SK-N-SH (cell line): Measurements from ENCODE around the gene STARD8. TPM values are rescaled to one million over a fixed set of nuclear protein-coding genes. Genes with fewer than 3 reads are reported as not detected.

Experiments used
- CTCF ChIA-PET: fragments of 300-600, 350-600 bp; formaldehyde crosslinking; extraction: SDS; loops from one replicate; lab custom pipeline; 2021; lab: Yijun Ruan, JAX
- POLR2A ChIA-PET: fragments of 350-600 bp; sonication (Branson Sonifier 250); formaldehyde crosslinking; extraction: SDS; loops from one replicate; lab custom pipeline; 2020; ENCODE audit warnings: antibody characterized with exemption, inconsistent platforms; lab: Yijun Ruan, JAX
- DNase-seq: peaks from one replicate; pipeline ENCODE4 v3.0.0; 2012
- H2AFZ ChIP-seq: fragments of 200-600 bp; sonication (generic); 2 replicates; pipeline ENCODE4 v1.8.1; 2016; ENCODE audit warnings: antibody characterized with exemption, mild to moderate bottlenecking, low read depth
- H3F3A ChIP-seq: fragments of 200-600 bp; sonication (generic); replicated peaks from 2 replicates; pipeline ENCODE3; 2016; ENCODE audit warnings: antibody characterized with exemption, mild to moderate bottlenecking; ENCODE audit not compliant: insufficient read depth
- H3K27ac ChIP-seq, 2 experiments: fragments of 200-500 bp in 1 of 2; fragments of 200-600 bp in 1 of 2; sonication (Bioruptor generic) in 1 of 2; sonication (generic), shearing (Covaris generic) in 1 of 2; 2 replicates each; pipeline versions ENCODE4 v1.5.1 to v1.6.1; 2014 to 2016; ENCODE audit warnings: low read depth in 2 of 2, inconsistent platforms in 1 of 2, low read length in 1 of 2, mild to moderate bottlenecking in 1 of 2, mixed read lengths in 1 of 2
- H3K27me3 ChIP-seq: fragments of 200-600 bp; sonication (generic), shearing (Covaris generic); 2 replicates; pipeline ENCODE4 v1.6.1; 2016; ENCODE audit warnings: mixed run types; ENCODE audit not compliant: insufficient read depth
- H3K36me3 ChIP-seq, 2 experiments: fragments of 200-500 bp in 1 of 2; fragments of 200-600 bp in 1 of 2; sonication (Bioruptor generic) in 1 of 2; sonication (generic) in 1 of 2; replicated peaks in 1 of 2; 2 replicates each; pipeline versions ENCODE3 to v1.5.1; 2014 to 2016; ENCODE audit warnings: low read length in 1 of 2, mild to moderate bottlenecking in 1 of 2; ENCODE audit not compliant: insufficient read depth in 2 of 2, control insufficient read depth in 1 of 2
- H3K4me1 ChIP-seq, 2 experiments: fragments of 200-500 bp in 1 of 2; fragments of 200-600 bp in 1 of 2; sonication (Bioruptor generic) in 1 of 2; sonication (generic), shearing (Covaris generic) in 1 of 2; 2 replicates each; pipeline versions ENCODE4 v1.5.1 to v1.6.1; 2014 to 2016; ENCODE audit warnings: low read depth in 1 of 2, low read length in 1 of 2, mixed run types in 1 of 2; ENCODE audit not compliant: insufficient read depth in 2 of 2, control insufficient read depth in 1 of 2
- H3K4me2 ChIP-seq: fragments of 200-600 bp; sonication (generic), shearing (Covaris generic); 2 replicates; pipeline ENCODE4 v1.6.1; 2017; ENCODE audit warnings: mixed run types
- H3K4me3 ChIP-seq, 2 experiments: fragments of 200-500 bp in 1 of 2; fragments of 200-600 bp in 1 of 2; sonication (Bioruptor generic) in 1 of 2; sonication (generic), shearing (Covaris generic) in 1 of 2; 2 replicates each; pipeline versions ENCODE4 v1.5.1 to v1.8.1; 2014 to 2016; ENCODE audit warnings: low read depth in 2 of 2, inconsistent platforms in 1 of 2, low read length in 1 of 2, mild to moderate bottlenecking in 1 of 2, mixed read lengths in 1 of 2, moderate library complexity in 1 of 2
- H3K79me2 ChIP-seq: fragments of 200-600 bp; sonication (generic); 2 replicates; pipeline ENCODE4 v1.8.1; 2017; ENCODE audit warnings: mild to moderate bottlenecking; ENCODE audit not compliant: insufficient read depth
- H3K9ac ChIP-seq: fragments of 200-600 bp; sonication (generic); 2 replicates; pipeline ENCODE4 v1.6.1; 2017; ENCODE audit warnings: mixed run types
- H3K9me2 ChIP-seq: fragments of 200-600 bp; sonication (generic); 2 replicates; pipeline ENCODE4 v1.6.1; 2017; ENCODE audit warnings: mixed run types
- H3K9me3 ChIP-seq: fragments of 200-600 bp; sonication (generic); 2 replicates; pipeline ENCODE4 v1.6.1; 2017; ENCODE audit warnings: mixed run types, mild to moderate bottlenecking, moderate library complexity
- H4K20me1 ChIP-seq: fragments of 200-600 bp; sonication (generic); 2 replicates; pipeline ENCODE4 v1.6.1; 2017; ENCODE audit warnings: mild to moderate bottlenecking, mixed run types; ENCODE audit not compliant: insufficient read depth
- FOXJ3 ChIP-seq: sonication (generic); formaldehyde crosslinking; IDR thresholded peaks from 2 replicates; pipeline ENCODE4 v1.5.1; 2020; ENCODE audit warnings: mild to moderate bottlenecking, missing genetic modification reagents
- FOXM1 ChIP-seq: IDR thresholded peaks from 2 replicates; pipeline ENCODE4 v1.4.0; 2012; ENCODE audit warnings: low read depth, mild to moderate bottlenecking
- JUND ChIP-seq: IDR thresholded peaks from 2 replicates; pipeline ENCODE4 v1.4.0; 2012
- MEF2A ChIP-seq: IDR thresholded peaks from 2 replicates; pipeline ENCODE4 v1.4.0; 2012; ENCODE audit warnings: low read depth, borderline replicate concordance
- NFIC ChIP-seq: IDR thresholded peaks from 2 replicates; pipeline ENCODE4 v1.4.0; 2012; ENCODE audit warnings: borderline replicate concordance
- POLR2AphosphoS5 ChIP-seq: IDR thresholded peaks from 2 replicates; pipeline ENCODE4 v1.6.1; 2012; ENCODE audit warnings: low read depth, low read length
- SIN3A ChIP-seq: IDR thresholded peaks from 2 replicates; pipeline ENCODE4 v1.6.1; 2012; ENCODE audit warnings: low read depth, mild to moderate bottlenecking, low read length, moderate library complexity, borderline replicate concordance
- TEAD4 ChIP-seq: IDR thresholded peaks from 2 replicates; pipeline ENCODE4 v1.4.0; 2012; ENCODE audit warnings: mild to moderate bottlenecking, borderline replicate concordance; ENCODE audit not compliant: insufficient read depth
- YY1 ChIP-seq: IDR thresholded peaks from 2 replicates; pipeline ENCODE4 v1.4.0; 2012; ENCODE audit warnings: low read depth, mild to moderate bottlenecking
- ZBTB33 ChIP-seq: IDR thresholded peaks from 2 replicates; pipeline ENCODE4 v1.4.0; 2012; ENCODE audit warnings: low read depth, borderline replicate concordance
- WGBS: methylation state at CpG from one replicate; pipeline ENCODE4 v1.1.6; 2017; ENCODE audit warnings: low lambda C conversion rate; 5-methylcytosine and 5-hydroxymethylcytosine counted together
- polyA plus RNA-seq, 3 experiments: library from polyadenylated mRNA; depleted of rRNA; stranded (reverse); fragments of >200 nt; gene quantifications; 2 replicates each; pipeline ENCODE4 v1.2.3, GENCODE V29; 2012
- TF ChIP-seq, protein P1 (sequence below): IDR thresholded peaks from 2 replicates; pipeline ENCODE4; 2012
- TF ChIP-seq, protein P2 (sequence below): IDR thresholded peaks from 2 replicates; pipeline ENCODE4 v1.4.0; 2012; ENCODE audit warnings: low read depth
- TF ChIP-seq, protein P3 (sequence below): fragments of 200-600 bp; sonication (generic); IDR thresholded peaks from 2 replicates; pipeline ENCODE4 v1.6.1; 2017; ENCODE audit warnings: antibody characterized with exemption, mild to moderate bottlenecking, moderate library complexity

STARD8 gene
- polyA plus RNA-seq, 1 of the 3 experiments (the other 2 are of a cell fraction) = 2.6 TPM

DNA sequence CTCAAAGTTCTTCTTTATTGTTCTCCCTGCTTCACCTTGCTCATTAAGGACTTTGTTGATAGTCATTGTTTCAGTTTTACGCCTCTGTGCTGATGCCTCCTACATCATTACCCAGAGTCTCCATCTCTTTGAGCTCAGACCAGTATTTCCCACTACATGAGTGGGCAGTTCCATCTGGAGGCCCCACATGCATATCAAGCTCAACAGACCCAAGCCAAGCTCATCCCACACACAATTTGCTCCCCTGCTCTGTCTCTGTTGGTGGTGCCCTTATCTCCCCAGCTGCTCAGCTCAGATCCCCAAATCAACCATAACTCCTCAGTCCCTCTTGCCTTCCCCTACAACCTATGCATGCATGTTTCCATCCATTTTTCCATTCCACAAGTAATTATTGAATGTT lies 96.3 kb downstream of the STARD8 start:
- DNase-seq = no peak
- Histone ChIP-seq H3K9ac (no peak overlapping the region), H3K4me2 (no peak overlapping the region), H3K9me3 (no peaks in the 10 kb centered on the region), H3K4me1 (no peaks in the 10 kb centered on the region), H3K4me3 (no peak overlapping the region), H2AFZ (no peak overlapping the region), H3K27me3 (peaks cover 6% of the 10 kb centered on the region; the same call in 1 of the 2 replicates)
- no peak for TF ChIP-seq MEF2A
- no peak for TF ChIP-seq TEAD4
- TF ChIP-seq, protein P1, sequence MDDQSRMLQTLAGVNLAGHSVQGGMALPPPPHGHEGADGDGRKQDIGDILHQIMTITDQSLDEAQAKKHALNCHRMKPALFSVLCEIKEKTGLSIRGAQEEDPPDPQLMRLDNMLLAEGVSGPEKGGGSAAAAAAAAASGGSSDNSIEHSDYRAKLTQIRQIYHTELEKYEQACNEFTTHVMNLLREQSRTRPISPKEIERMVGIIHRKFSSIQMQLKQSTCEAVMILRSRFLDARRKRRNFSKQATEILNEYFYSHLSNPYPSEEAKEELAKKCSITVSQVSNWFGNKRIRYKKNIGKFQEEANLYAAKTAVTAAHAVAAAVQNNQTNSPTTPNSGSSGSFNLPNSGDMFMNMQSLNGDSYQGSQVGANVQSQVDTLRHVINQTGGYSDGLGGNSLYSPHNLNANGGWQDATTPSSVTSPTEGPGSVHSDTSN = no peak
- TF ChIP-seq POLR2AphosphoS5 = no peak
- TF ChIP-seq, protein P2, sequence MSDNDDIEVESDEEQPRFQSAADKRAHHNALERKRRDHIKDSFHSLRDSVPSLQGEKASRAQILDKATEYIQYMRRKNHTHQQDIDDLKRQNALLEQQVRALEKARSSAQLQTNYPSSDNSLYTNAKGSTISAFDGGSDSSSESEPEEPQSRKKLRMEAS = no peak
- no peak for TF ChIP-seq ZBTB33
- TF ChIP-seq, protein P3, sequence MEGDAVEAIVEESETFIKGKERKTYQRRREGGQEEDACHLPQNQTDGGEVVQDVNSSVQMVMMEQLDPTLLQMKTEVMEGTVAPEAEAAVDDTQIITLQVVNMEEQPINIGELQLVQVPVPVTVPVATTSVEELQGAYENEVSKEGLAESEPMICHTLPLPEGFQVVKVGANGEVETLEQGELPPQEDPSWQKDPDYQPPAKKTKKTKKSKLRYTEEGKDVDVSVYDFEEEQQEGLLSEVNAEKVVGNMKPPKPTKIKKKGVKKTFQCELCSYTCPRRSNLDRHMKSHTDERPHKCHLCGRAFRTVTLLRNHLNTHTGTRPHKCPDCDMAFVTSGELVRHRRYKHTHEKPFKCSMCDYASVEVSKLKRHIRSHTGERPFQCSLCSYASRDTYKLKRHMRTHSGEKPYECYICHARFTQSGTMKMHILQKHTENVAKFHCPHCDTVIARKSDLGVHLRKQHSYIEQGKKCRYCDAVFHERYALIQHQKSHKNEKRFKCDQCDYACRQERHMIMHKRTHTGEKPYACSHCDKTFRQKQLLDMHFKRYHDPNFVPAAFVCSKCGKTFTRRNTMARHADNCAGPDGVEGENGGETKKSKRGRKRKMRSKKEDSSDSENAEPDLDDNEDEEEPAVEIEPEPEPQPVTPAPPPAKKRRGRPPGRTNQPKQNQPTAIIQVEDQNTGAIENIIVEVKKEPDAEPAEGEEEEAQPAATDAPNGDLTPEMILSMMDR = no peak
- no peak for TF ChIP-seq YY1
- no peak for TF ChIP-seq FOXM1
- TF ChIP-seq FOXJ3 = no peak
- TF ChIP-seq, all 33 proteins: peak for 0
- CTCF ChIA-PET = interaction anchor here (2.7 kb wide), 1 partner anchor 11 kb away, joined by 9 read pairs; no protein-coding TSS in a partner anchor
- no peaks in the 10 kb centered on the region for H3K36me3 ChIP-seq
- WGBS = 13% methylated on average over 1 of the region's 1 CpG
- no peaks in the 10 kb centered on the region for H3K79me2 ChIP-seq
- POLR2A ChIA-PET = no interaction called here
- H4K20me1 ChIP-seq = no peaks in the 10 kb centered on the region
- no peaks in the 10 kb centered on the region for H3K9me2 ChIP-seq
- H3K27ac ChIP-seq = no peak overlapping the region
- no peaks in the 10 kb centered on the region for H3F3A ChIP-seq

GRCh38 chrX:68746988-68747387 lies 99.5 kb downstream of the STARD8 start:
- Histone ChIP-seq H3F3A (no peaks in the 10 kb centered on the region), H3K9me2 (no peaks in the 10 kb centered on the region), H3K4me2 (no peak overlapping the region), H3K9ac (no peak overlapping the region), H3K27me3 (peaks cover 12% of the 10 kb centered on the region), H4K20me1 (no peaks in the 10 kb centered on the region), H3K4me1 (no peaks in the 10 kb centered on the region), H3K4me3 (no peak overlapping the region), H3K27ac (no peak overlapping the region), H2AFZ (no peak overlapping the region), H3K9me3 (no peaks in the 10 kb centered on the region), H3K36me3 (no peaks in the 10 kb centered on the region), H3K79me2 (no peaks in the 10 kb centered on the region)
- ChIA-PET POLR2A (no interaction called here), CTCF (no interaction called here)
- WGBS = 16% methylated on average over 5 of the region's 5 CpGs
- DNase-seq = no peak
- TF ChIP-seq, protein P3 = no peak
- TF ChIP-seq YY1 (no peak), SIN3A (no peak), JUND (no peak), NFIC (no peak)
